ENCODE data around the gene ADAMTSL1. TPM values are rescaled to one million over a fixed set of nuclear protein-coding genes. Genes with fewer than 3 reads are reported as not detected.

ADAMTSL1 gene
- total and polyA plus RNA-seq, 9 of the 15 experiments (the other 6 are each of a cell fraction or from before 2014, with no cell fraction given), result 0.01 TPM; not detected in 8

GRCh38 chr9:18456624-18457237, 17.2 kb upstream of the ADAMTSL1 start:
- ATAC-seq (no peak), FAIRE-seq (no peak), DNase-seq (ENCODE audit: extremely low read depth in 1 of 4, low spot score in 3 of 4) (no peak)
- H3K9me3 ChIP-seq (replicated peaks; ENCODE audit: control insufficient read depth, insufficient read depth, low read depth, low read length), result no peaks in the 10 kb centered on the region
- H3K9me1 ChIP-seq (ENCODE audit: control insufficient read depth, insufficient read depth, low read length), result no peaks in the 10 kb centered on the region
- H3K36me3 ChIP-seq (ENCODE audit: control insufficient read depth, insufficient read depth, low read length), result no peaks in the 10 kb centered on the region
- TF ChIP-seq SETDB1 (IDR thresholded peaks at IDR 0.05; ENCODE audit: low read length) (no peak), GATAD2B (IDR thresholded peaks at IDR 0.05; ENCODE audit: borderline replicate concordance) (no peak)
- no peak overlapping the region for H3K4me2 ChIP-seq (ENCODE audit: insufficient read depth, low read length)
- POLR2A ChIA-PET, result no interaction called here
- H3K4me3 ChIP-seq, result no peak overlapping the region
- H3K79me2 ChIP-seq (ENCODE audit: control insufficient read depth, insufficient read depth, low read length), result no peaks in the 10 kb centered on the region
- H3K27me3 ChIP-seq (ENCODE audit: control insufficient read depth in 2 of 2, insufficient read depth in 2 of 2, low read length in 2 of 2), result no peaks in the 10 kb centered on the region
- CTCF ChIA-PET (ENCODE audit: low intra/inter-chr PET ratio), result no interaction called here
- no peaks in the 10 kb centered on the region for H4K20me1 ChIP-seq (replicated peaks; ENCODE audit: control insufficient read depth, insufficient read depth, low read length)
- no TSS peak for BruUV-seq (replicated peaks)
- H3K4me1 ChIP-seq (replicated peaks in 1 of 2; ENCODE audit: control insufficient read depth in 2 of 2, insufficient read depth in 2 of 2, low read length in 2 of 2), result no peaks in the 10 kb centered on the region
- no peak overlapping the region for H2AFZ ChIP-seq (ENCODE audit: low read depth, low read length)
- WGBS (ENCODE audit: insufficient coverage, low coverage, missing lambda C conversion rate), result 0% methylated on average over 3 of the region's 4 CpGs
- no peak overlapping the region for H3K9ac ChIP-seq (ENCODE audit: insufficient read depth in 1 of 2, low read depth in 2 of 2, low read length in 2 of 2)
- no peak overlapping the region for H3K27ac ChIP-seq (ENCODE audit: extremely low read depth, low read depth, low read length)
- intact Hi-C loops (cut with micrococcal nuclease), result no loop called here
- in situ Hi-C loops (cut with MboI), result no loop called here

GRCh38 chr9:18457510-18457909, 16.4 kb upstream of the ADAMTSL1 start:
- no TSS peak for BruUV-seq (replicated peaks)
- H3K9ac ChIP-seq (ENCODE audit: insufficient read depth in 1 of 2, low read depth in 2 of 2, low read length in 2 of 2), result no peak overlapping the region
- POLR2A ChIA-PET, result no interaction called here
- no peaks in the 10 kb centered on the region for H3K4me1 ChIP-seq (replicated peaks in 1 of 2; ENCODE audit: control insufficient read depth in 2 of 2, insufficient read depth in 2 of 2, low read length in 2 of 2)
- no peaks in the 10 kb centered on the region for H3K9me3 ChIP-seq (replicated peaks; ENCODE audit: control insufficient read depth, insufficient read depth, low read depth, low read length)
- H4K20me1 ChIP-seq (replicated peaks; ENCODE audit: control insufficient read depth, insufficient read depth, low read length), result no peaks in the 10 kb centered on the region
- no peaks in the 10 kb centered on the region for H3K79me2 ChIP-seq (ENCODE audit: control insufficient read depth, insufficient read depth, low read length)
- no CpG with 5 or more reads among the region's 2 CpGs for WGBS (ENCODE audit: insufficient coverage, low coverage, missing lambda C conversion rate)
- H3K27me3 ChIP-seq (ENCODE audit: control insufficient read depth in 2 of 2, insufficient read depth in 2 of 2, low read length in 2 of 2), result no peaks in the 10 kb centered on the region
- no peaks in the 10 kb centered on the region for H3K9me1 ChIP-seq (ENCODE audit: control insufficient read depth, insufficient read depth, low read length)
- FAIRE-seq, result no peak
- no peak overlapping the region for H2AFZ ChIP-seq (ENCODE audit: low read depth, low read length)
- intact Hi-C loops (cut with micrococcal nuclease), result no loop called here
- TF ChIP-seq SLC30A9 (CRISPR knock-in tag; IDR thresholded peaks at IDR 0.05) (no peak), ZFP30 (CRISPR knock-in tag; IDR thresholded peaks at IDR 0.05; ENCODE audit: borderline replicate concordance) (no peak), MEIS2 (IDR thresholded peaks at IDR 0.05; ENCODE audit: partially characterized antibody) (no peak), MEF2A (IDR thresholded peaks at IDR 0.05; ENCODE audit: control insufficient read depth, low read depth, low read length) (no peak), KLF6 (CRISPR knock-in tag; IDR thresholded peaks at IDR 0.05; ENCODE audit: borderline replicate concordance) (no peak), NELFE (IDR thresholded peaks at IDR 0.05; ENCODE audit: insufficient read depth, insufficient read length) (no peak), SNRNP70 (optimal IDR thresholded peaks at IDR 0.05; ENCODE audit: low read depth, low read length) (no peak), RB1 (IDR thresholded peaks at IDR 0.05; ENCODE audit: low read depth) (no peak), KDM5B (IDR thresholded peaks at IDR 0.05; ENCODE audit: insufficient replicate concordance, low read depth, low read length) (no peak), ATF4 (CRISPR knock-in tag; IDR thresholded peaks at IDR 0.05) (no peak), PHF20 (IDR thresholded peaks at IDR 0.05; ENCODE audit: partially characterized antibody) (no peak), CSDE1 (IDR thresholded peaks at IDR 0.05) (no peak), RNF2 (IDR thresholded peaks at IDR 0.05) (no peak), ATF1 (CRISPR knock-in tag; IDR thresholded peaks at IDR 0.05) (no peak), ATF1 (tag; IDR thresholded peaks at IDR 0.05) (no peak)
- in situ Hi-C loops (cut with MboI), result no loop called here
- CTCF ChIA-PET (ENCODE audit: low intra/inter-chr PET ratio), result no interaction called here
- no peak overlapping the region for H3K4me3 ChIP-seq
- no peak for ATAC-seq
- H3K4me2 ChIP-seq (ENCODE audit: insufficient read depth, low read length), result no peak overlapping the region
- no peak for DNase-seq (ENCODE audit: extremely low read depth in 1 of 4, low spot score in 3 of 4)
- no peak overlapping the region for H3K27ac ChIP-seq (ENCODE audit: extremely low read depth, low read depth, low read length)
- no peaks in the 10 kb centered on the region for H3K36me3 ChIP-seq (ENCODE audit: control insufficient read depth, insufficient read depth, low read length)

All from K562 (cell line).